ENCODE data around the gene REC8.

The REC8 gene

GRCh38 chr14:24133735-24134134 is 38.1 kb upstream of the REC8 start:
- DNase-seq (ENCODE audit: extremely low read depth, low read depth), result no peak

GRCh38 chr14:24135584-24135833 is 36.4 kb upstream of the REC8 start:
- DNase-seq (ENCODE audit: extremely low read depth, low read depth), result no peak
- no peak for TF ChIP-seq CTCF (IDR thresholded peaks at IDR 0.05; ENCODE audit: low read depth, low read length, missing control alignments)
- peak overlapping the region; percentile 79 for H3K4me3 ChIP-seq (replicated peaks; ENCODE audit: low read depth, low read length)

More at GRCh38 chr14:24133735-24134134, 38.1 kb upstream of the REC8 start:
- H3K4me3 ChIP-seq (replicated peaks; ENCODE audit: low read depth, low read length), result no peak overlapping the region
- TF ChIP-seq CTCF (IDR thresholded peaks at IDR 0.05; ENCODE audit: low read depth, low read length, missing control alignments), result no peak

GRCh38 chr14:24135834-24136683 is 35.8 kb upstream of the REC8 start, which contains the start of gene PSME1:
Gene PSME1 (plus strand): TSS chr14:24136194. CDS start chr14:24136263, 69 bp downstream.
- peak; percentile 44 for DNase-seq (ENCODE audit: extremely low read depth, low read depth)
- H3K4me3 ChIP-seq (replicated peaks; ENCODE audit: low read depth, low read length), result peak within 1 kb of the TSS; percentile 79
- TF ChIP-seq CTCF (IDR thresholded peaks at IDR 0.05; ENCODE audit: low read depth, low read length, missing control alignments), result no peak

- no peak for TF ChIP-seq CTCF (IDR thresholded peaks at IDR 0.05; ENCODE audit: low read depth, low read length, missing control alignments)
- peak overlapping the region; percentile 79 for H3K4me3 ChIP-seq (replicated peaks; ENCODE audit: low read depth, low read length)
- DNase-seq (ENCODE audit: extremely low read depth, low read depth), result no peak
Measured at GRCh38 chr14:24136684-24137528, 35.0 kb upstream of the REC8 start.

GRCh38 chr14:24137529-24138395 is 34.1 kb upstream of the REC8 start:
- no peak overlapping the region for H3K4me3 ChIP-seq (replicated peaks; ENCODE audit: low read depth, low read length)
- TF ChIP-seq CTCF (IDR thresholded peaks at IDR 0.05; ENCODE audit: low read depth, low read length, missing control alignments), result no peak
- DNase-seq (ENCODE audit: extremely low read depth, low read depth), result no peak

All from HFF-Myc (cell line).